HuH-7.5 (cell line): ENCODE data around the gene NCBP2.
A peak's percentile ranks its signal among the peaks of the same experiment; 100 is the strongest.

Source experiments
- DNase-seq: peaks from one replicate; pipeline ENCODE4 v3.0.0; 2011; ENCODE audit warnings: low spot score

NCBP2 gene

GRCh38 chr3:196942226-196942914, at the start of gene NCBP2:
Gene NCBP2 (minus strand): TSS chr3:196942528. CDS start chr3:196942503, 25 bp downstream.
- DNase-seq, result peak; percentile 89

DNA sequence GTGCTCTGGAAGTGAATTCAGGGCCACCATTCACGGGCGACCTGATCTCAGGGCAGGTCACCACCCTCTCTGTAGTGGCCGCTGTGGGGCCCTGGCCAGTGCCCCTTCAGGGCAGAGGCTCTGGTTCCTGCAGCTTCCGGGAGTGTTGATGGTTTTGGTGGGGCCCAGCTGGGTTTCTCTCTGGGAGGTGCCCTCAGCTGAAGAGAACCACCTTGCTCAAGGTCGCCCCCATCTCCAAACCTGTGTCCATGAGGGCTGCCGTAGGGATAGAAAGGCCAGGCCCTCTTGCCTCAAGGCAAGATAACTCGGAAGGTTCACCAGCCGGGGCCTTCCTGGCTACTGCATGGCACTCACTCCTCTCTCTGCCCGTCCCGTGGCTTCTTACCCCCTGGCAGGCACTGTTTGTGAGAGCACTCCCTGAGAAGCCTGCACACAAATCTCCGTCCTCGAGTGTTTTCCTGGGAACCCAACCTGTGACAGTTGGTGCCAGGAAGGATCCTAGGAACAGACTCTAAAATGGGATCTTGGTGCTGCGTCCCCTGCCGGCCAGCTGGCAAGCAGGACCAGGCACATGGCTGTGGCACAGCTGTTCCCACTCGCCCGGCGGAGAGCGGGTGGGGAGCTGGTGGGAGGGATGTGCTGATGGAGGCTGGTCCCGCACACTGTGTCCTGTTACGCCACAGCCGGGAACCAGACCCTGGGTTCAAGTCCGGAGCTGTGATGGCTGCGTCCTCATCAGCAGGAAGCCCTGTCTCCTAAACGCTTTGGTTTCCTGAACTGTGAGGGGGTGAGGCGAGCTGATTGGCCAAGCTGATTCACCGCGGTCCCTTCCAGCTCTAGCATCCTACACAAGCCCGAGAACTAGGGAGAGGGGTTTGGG, 49.5 kb upstream of the NCBP2 start:
- DNase-seq, result no peak

DNA sequence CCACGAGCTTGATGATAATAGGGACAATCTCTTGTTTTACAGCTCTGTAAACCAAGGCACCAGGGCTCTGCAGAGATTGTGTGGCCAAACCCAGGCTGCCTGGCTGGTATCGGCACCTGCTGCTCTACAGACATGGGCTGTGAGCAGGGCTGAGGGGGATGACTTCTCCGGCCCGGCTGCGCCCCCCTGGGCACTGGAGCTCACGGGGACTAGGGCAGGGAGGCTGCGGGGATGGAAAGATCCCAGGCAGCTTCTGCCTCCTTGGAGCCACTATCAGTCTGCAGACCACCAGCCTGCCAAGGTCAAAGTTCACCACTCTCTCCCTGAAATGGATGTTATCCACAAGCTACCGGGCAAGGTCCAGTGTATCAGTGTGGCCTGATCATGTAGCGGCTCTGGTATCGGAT, 48.3 kb upstream of the NCBP2 start:
- DNase-seq, result no peak

- no peak for DNase-seq
Measured at GRCh38 chr3:196989721-196990262, 47.5 kb upstream of the NCBP2 start.

GRCh38 chr3:196988241-196989029, 46.1 kb upstream of the NCBP2 start:
- peak; percentile 62 for DNase-seq

GRCh38 chr3:196987022-196987421, 44.7 kb upstream of the NCBP2 start:
- no peak for DNase-seq

GRCh38 chr3:196985954-196986885, 43.9 kb upstream of the NCBP2 start:
- DNase-seq, result no peak

- DNase-seq, result no peak
Measured at GRCh38 chr3:196985298-196985697, 43.0 kb upstream of the NCBP2 start.

DNA sequence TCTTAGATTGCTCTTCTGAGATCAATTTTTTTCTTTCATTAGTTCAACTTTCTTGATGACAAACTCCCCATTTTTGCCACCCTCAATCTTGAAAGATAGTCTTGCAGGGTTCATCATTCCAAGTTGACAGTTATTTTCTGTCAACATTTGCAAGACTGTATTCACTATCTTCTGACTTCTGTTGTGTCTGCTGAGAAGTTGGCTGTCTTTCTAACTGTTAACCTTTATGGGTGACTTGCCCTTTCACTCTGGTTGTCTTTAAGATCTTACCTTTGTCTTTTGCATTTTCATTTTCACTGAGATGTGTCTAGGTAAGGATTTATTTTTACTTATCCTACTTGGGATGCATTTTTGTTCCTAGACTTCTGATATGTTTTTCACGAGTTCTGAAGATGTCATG, 40.9 kb upstream of the NCBP2 start:
- DNase-seq, result no peak

- no peak for DNase-seq
Measured at GRCh38 chr3:196981657-196982056, 39.3 kb upstream of the NCBP2 start.

- DNase-seq, result no peak
Measured at GRCh38 chr3:196979545-196979944, 37.2 kb upstream of the NCBP2 start.

DNA sequence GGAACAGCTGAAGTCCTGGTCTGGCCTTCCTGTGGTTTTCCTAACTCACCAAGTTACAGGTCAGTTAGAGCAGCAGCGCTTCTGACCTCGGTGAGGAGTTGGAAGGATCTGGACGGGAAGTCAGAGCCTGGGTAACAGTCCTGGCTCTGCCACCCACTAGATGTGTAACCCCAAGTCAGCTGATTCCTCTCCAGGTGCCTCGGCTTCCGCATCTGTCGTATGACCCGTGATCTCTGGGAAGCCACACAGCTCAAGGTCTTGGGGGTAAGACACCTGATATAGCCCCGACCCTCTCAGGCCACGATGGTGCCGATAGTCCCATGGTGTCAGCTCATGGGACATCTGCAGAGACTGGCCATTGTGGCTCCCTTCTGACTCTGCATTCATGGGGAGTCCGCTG, 34.6 kb upstream of the NCBP2 start:
- DNase-seq, result no peak

- DNase-seq, result no peak
Measured at GRCh38 chr3:196975349-196975748, 33.0 kb upstream of the NCBP2 start.

GRCh38 chr3:196974661-196975060, 32.3 kb upstream of the NCBP2 start:
- no peak for DNase-seq

GRCh38 chr3:196971094-196971698, 28.9 kb upstream of the NCBP2 start:
- no peak for DNase-seq

- DNase-seq, result no peak
Measured at GRCh38 chr3:196970547-196971093, 28.3 kb upstream of the NCBP2 start.

DNA sequence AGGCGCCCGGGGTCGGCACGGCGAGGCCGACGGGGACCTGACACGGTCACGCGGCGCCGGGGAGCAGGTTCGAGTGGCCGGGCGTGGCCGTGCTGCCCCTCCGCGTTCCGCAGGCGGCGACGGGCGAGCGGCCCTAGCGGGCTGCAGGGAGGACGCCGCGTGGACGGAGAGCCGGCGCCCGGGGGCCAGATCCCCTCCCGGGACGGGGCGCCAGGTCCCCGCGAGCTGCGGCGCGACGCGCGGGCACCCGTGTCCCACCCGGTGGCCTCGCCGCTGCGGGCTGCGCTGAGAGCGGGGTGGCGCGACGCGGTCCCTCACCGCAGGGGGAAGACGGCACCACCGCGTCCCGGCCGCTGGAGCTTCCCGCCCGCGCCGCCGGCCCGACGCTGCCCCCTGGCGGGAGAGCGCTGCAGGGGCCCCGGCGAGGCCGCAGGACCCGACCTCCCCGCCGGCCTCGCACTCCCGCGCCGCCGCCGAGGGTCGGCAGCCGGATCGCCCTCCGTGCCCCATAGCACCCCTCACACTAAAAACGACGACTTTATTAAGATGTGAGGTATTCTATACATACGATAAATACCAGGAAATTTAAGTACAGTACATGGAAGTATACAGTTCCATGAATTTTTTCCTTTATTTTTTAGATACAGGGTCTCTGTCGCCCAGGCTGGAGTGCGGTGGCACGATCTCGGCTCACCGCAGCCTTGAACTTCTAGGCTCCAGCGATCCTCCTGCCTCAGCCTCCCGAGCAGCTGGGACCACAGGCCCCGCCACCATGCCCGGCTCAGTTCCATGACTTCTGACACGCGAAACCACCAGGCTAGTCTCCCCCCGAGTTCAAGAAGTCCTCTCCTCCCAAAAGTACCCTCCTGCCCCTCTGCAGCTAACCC, 27.6 kb upstream of the NCBP2 start:
- DNase-seq, result peak; percentile 72

DNA sequence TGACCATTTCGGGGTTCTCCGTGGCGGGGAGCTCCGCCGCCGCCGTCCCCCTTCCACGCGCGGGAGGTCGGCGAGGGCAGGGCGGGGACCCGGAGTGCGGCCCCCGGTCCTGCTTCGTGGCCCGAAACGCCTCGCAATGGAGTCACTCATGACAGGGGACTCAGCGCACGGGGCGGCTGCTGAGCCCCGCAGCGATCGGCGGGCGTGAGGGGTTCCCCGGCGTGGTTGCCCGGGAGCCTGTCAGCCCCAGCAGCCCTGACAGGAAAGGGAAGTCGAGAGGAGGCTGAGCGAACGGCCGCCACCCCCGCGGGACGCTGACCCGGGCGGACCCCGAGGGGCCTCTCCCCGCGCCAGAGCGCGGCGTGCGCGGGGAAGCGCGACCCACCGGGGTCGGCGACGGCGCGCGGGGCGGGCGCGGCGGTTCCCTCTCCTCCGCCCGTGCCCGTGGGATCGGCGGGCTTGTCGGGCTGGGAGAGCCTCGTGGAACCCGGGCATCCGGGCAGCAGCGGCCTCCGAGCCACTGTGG, 26.9 kb upstream of the NCBP2 start:
- DNase-seq, result peak; percentile 55
